Activated naive CD4-positive, alpha-beta T cell (primary cell): ENCODE measurements around the gene PTPRM.
"Not testable (repeated sequence)": the region's sequence is repeated elsewhere in the genome, so short reads cannot be mapped to it uniquely, and the experiment has no call there.

Experiments
- DNase-seq, 4 experiments: peaks; one replicate each; lab custom pipeline; 2025; lab: John Stamatoyannopoulos, UW

The PTPRM gene

GRCh38 chr18:8431036-8431435 lies 863.9 kb downstream of the PTPRM start:
- no peak for DNase-seq

GRCh38 chr18:8433323-8433722 lies 866.2 kb downstream of the PTPRM start:
- DNase-seq, result no peak

GRCh38 chr18:8433771-8434170 lies 866.7 kb downstream of the PTPRM start:
- DNase-seq, result no peak

GRCh38 chr18:8435376-8435775 lies 868.3 kb downstream of the PTPRM start:
- no peak for DNase-seq

- DNase-seq, result no peak
Measured at GRCh38 chr18:8439055-8439454, 871.9 kb downstream of the PTPRM start.

- DNase-seq, result no peak
Measured at GRCh38 chr18:8443505-8443904, 876.4 kb downstream of the PTPRM start.

GRCh38 chr18:8446936-8447335 lies 879.8 kb downstream of the PTPRM start:
- DNase-seq, result not testable (repeated sequence)

GRCh38 chr18:8448130-8448529 lies 881.0 kb downstream of the PTPRM start:
- DNase-seq, result no peak

GRCh38 chr18:8450013-8450412 lies 882.9 kb downstream of the PTPRM start:
- no peak for DNase-seq

GRCh38 chr18:8450898-8451665 lies 884.0 kb downstream of the PTPRM start:
- DNase-seq, result no peak

- no peak for DNase-seq
Measured at GRCh38 chr18:8453528-8453927, 886.4 kb downstream of the PTPRM start.

GRCh38 chr18:8454136-8454535 lies 887.0 kb downstream of the PTPRM start:
- no peak for DNase-seq

- no peak for DNase-seq
Measured at GRCh38 chr18:8455661-8456614, 888.8 kb downstream of the PTPRM start.
